Adrenal gland (tissue), 5 donors: ENCODE results near the gene RAB10.

Experiments
- CTCF ChIP-seq, 6 experiments: fragments of 450-650 bp in 4 of 6; fragments of 200-600 bp in 2 of 6; sonication (generic) in 1 of 6; IDR thresholded peaks; 1 replicate in 5 of 6; 2 replicates in 1 of 6; pipeline versions ENCODE4 v1.5.1 to v1.8.0; 2016 to 2021; ENCODE audit warnings: antibody characterized with exemption in 6 of 6, mild to moderate bottlenecking in 2 of 6, moderate library complexity in 1 of 6
- POLR2A ChIP-seq, 2 donors: fragments of 450-650 bp; IDR thresholded peaks; one replicate each; pipeline ENCODE4 v1.6.1; 2017; ENCODE audit warnings: antibody characterized with exemption in 2 of 2, mild to moderate bottlenecking in 2 of 2, moderate library complexity in 1 of 2
- donor health status: DM: no; HTN: no; CAD: no.

DNA sequence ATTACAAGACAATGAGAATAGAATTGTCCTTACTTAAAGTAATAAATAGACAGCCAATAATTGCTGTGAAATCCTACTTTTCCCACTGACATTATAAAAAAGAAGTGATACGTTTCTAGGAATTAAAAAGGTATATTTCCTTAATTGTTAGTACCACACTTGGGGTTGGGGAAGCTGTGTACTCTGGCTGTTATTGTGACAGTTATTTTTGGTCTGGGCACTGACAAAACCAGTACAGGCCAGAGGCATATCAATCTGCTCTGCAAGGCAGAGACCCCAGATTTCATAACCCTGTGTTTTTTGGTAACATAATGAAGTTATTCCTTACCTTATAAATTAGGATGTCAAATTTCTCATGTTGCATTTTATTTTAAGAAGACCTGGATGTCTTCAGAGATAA lies 66.5 kb downstream of the RAB10 start:
- no peak for TF ChIP-seq CTCF (IDR thresholded peaks at IDR 0.05)
- no peak for TF ChIP-seq POLR2A (IDR thresholded peaks at IDR 0.05)
